CD14-positive monocyte (primary cell): ENCODE measurements around the gene KCNQ1OT1. TPM values are rescaled to one million over a fixed set of nuclear protein-coding genes. Genes with fewer than 3 reads are reported as not detected.

Experiments
- DNase-seq, 3 donors: peaks; one replicate each; pipeline ENCODE4 v3.0.0-alpha.2; 2011 to 2022
- H2AFZ ChIP-seq: 2 replicates; pipeline ENCODE4 v1.6.0; 2012; ENCODE audit warnings: mild to moderate bottlenecking, low read depth, low read length, inconsistent platforms; ENCODE audit not compliant: insufficient read depth, poor library complexity, severe bottlenecking
- H3K27ac ChIP-seq, 2 donors: 1 replicate in 1 of 2; 2 replicates in 1 of 2; pipeline ENCODE4 v1.5.1; 2012 to 2013; ENCODE audit warnings: low read length in 2 of 2, control low read depth in 1 of 2, inconsistent platforms in 1 of 2, low read depth in 1 of 2, mild to moderate bottlenecking in 1 of 2
- H3K27me3 ChIP-seq, 2 donors: one replicate each; pipeline versions ENCODE4 v1.6.0 to v1.6.1; 2011 to 2013; ENCODE audit warnings: low read length in 2 of 2; ENCODE audit not compliant: control insufficient read depth in 2 of 2, insufficient read depth in 2 of 2
- H3K36me3 ChIP-seq, 2 donors: replicated peaks in 1 of 2; 1 replicate in 1 of 2; 2 replicates in 1 of 2; pipeline versions ENCODE4 v1.5.1 to v1.6.1; 2012 to 2013; ENCODE audit warnings: low read length in 2 of 2, control low read depth in 1 of 2, inconsistent platforms in 1 of 2, mild to moderate bottlenecking in 1 of 2; ENCODE audit not compliant: insufficient read depth in 2 of 2, control insufficient read depth in 1 of 2
- H3K4me1 ChIP-seq, 2 donors: 1 replicate in 1 of 2; 2 replicates in 1 of 2; pipeline versions ENCODE4 v1.5.1 to v1.6.1; 2012 to 2013; ENCODE audit warnings: low read length in 2 of 2, control low read depth in 1 of 2, inconsistent platforms in 1 of 2, mild to moderate bottlenecking in 1 of 2, moderate library complexity in 1 of 2; ENCODE audit not compliant: insufficient read depth in 2 of 2, control insufficient read depth in 1 of 2
- H3K4me2 ChIP-seq: replicated peaks from 2 replicates; pipeline ENCODE3; 2012; ENCODE audit warnings: low read length, moderate library complexity, mild to moderate bottlenecking; ENCODE audit not compliant: poor library complexity, severe bottlenecking; ENCODE audit errors: extremely low read depth
- H3K4me3 ChIP-seq, 3 experiments: fragments of 200-600 bp in 1 of 3; sonication (generic) in 1 of 3; replicated peaks in 1 of 3; 1 replicate in 2 of 3; 2 replicates in 1 of 3; pipeline ENCODE4 v1.5.1; 2011 to 2013; ENCODE audit warnings: low read length in 3 of 3, mild to moderate bottlenecking in 3 of 3, control low read depth in 2 of 3, low read depth in 2 of 3, inconsistent platforms in 1 of 3, moderate library complexity in 1 of 3
- H3K79me2 ChIP-seq: 2 replicates; pipeline ENCODE4 v1.6.0; 2012; ENCODE audit warnings: mild to moderate bottlenecking, control low read depth, inconsistent platforms, low read length, moderate library complexity; ENCODE audit not compliant: insufficient read depth
- H3K9ac ChIP-seq: 2 replicates; pipeline ENCODE4 v1.6.0; 2017; ENCODE audit warnings: low read length, mild to moderate bottlenecking; ENCODE audit not compliant: insufficient read depth, poor library complexity, severe bottlenecking
- H3K9me3 ChIP-seq, 2 donors: replicated peaks in 1 of 2; 1 replicate in 1 of 2; 2 replicates in 1 of 2; pipeline versions ENCODE4 v1.5.1 to v1.6.1; 2012 to 2013; ENCODE audit warnings: low read length in 2 of 2, control low read depth in 1 of 2; ENCODE audit not compliant: control insufficient read depth in 1 of 2, insufficient read depth in 1 of 2
- H4K20me1 ChIP-seq: 2 replicates; pipeline ENCODE4 v1.6.0; 2012; ENCODE audit warnings: mild to moderate bottlenecking, low read length, control low read depth, moderate library complexity; ENCODE audit not compliant: insufficient read depth
- H3K27ac Mint-ChIP-seq, 7 donors: one replicate each; pipeline ENCODE4 v1.8.0; 2020; ENCODE audit warnings: mild to moderate bottlenecking in 7 of 7, mixed read lengths in 7 of 7, moderate library complexity in 6 of 7, inconsistent platforms in 2 of 7
- H3K27me3 Mint-ChIP-seq, 3 donors: one replicate each; pipeline ENCODE4 v1.8.0; 2021 to 2022; ENCODE audit warnings: low read depth in 3 of 3, mild to moderate bottlenecking in 3 of 3, mixed read lengths in 3 of 3, moderate library complexity in 3 of 3, inconsistent platforms in 1 of 3
- H3K36me3 Mint-ChIP-seq, 2 donors: one replicate each; pipeline ENCODE4 v1.8.0; 2020; ENCODE audit warnings: mixed read lengths in 2 of 2, inconsistent platforms in 1 of 2, mild to moderate bottlenecking in 1 of 2
- H3K4me1 Mint-ChIP-seq: one replicate; pipeline ENCODE4 v1.8.0; 2020; ENCODE audit warnings: mild to moderate bottlenecking, mixed read lengths
- H3K4me3 Mint-ChIP-seq, 2 donors: one replicate each; pipeline ENCODE4 v1.8.0; 2020; ENCODE audit warnings: mild to moderate bottlenecking in 2 of 2, mixed read lengths in 2 of 2, moderate library complexity in 1 of 2
- H3K9me3 Mint-ChIP-seq, 7 donors: one replicate each; pipeline ENCODE4 v1.8.0; 2020 to 2022; ENCODE audit warnings: mixed read lengths in 7 of 7, mild to moderate bottlenecking in 6 of 7, moderate library complexity in 6 of 7, inconsistent platforms in 2 of 7
- WGBS: methylation state at CpG from one replicate; pipeline ENCODE4 v1.1.5; 2013; ENCODE audit warnings: missing lambda C conversion rate; ENCODE audit not compliant: insufficient coverage; 5-methylcytosine and 5-hydroxymethylcytosine counted together
- intact Hi-C, 2 donors: fragments of 100-400 bp; cut with micrococcal nuclease; formaldehyde crosslinking; loops; one replicate each; pipeline versions ENCODE4 v1.15.0 to v1.15.1; 2023
- polyA plus RNA-seq, 3 donors: library from polyadenylated mRNA; depleted of rRNA in 1 of 3; unstranded in 2 of 3; stranded (reverse) in 1 of 3; fragments of 300-500 nt in 2 of 3; fragments of >200 nt in 1 of 3; fragmentation: Illumina TruSeq in 2 of 3; gene quantifications; 1 replicate in 2 of 3; 2 replicates in 1 of 3; pipeline ENCODE4 v1.2.3, GENCODE V29; 2012 to 2021
- TF ChIP-seq, protein P1 (sequence below): fragments of 200-600 bp; IDR thresholded peaks from one replicate; pipeline ENCODE4 v1.8.0; 2022; ENCODE audit warnings: antibody characterized with exemption, mild to moderate bottlenecking

The KCNQ1OT1 gene
- polyA plus RNA-seq, 3 donors, result 0.01 to 0.04 (median 0.03) TPM

DNA sequence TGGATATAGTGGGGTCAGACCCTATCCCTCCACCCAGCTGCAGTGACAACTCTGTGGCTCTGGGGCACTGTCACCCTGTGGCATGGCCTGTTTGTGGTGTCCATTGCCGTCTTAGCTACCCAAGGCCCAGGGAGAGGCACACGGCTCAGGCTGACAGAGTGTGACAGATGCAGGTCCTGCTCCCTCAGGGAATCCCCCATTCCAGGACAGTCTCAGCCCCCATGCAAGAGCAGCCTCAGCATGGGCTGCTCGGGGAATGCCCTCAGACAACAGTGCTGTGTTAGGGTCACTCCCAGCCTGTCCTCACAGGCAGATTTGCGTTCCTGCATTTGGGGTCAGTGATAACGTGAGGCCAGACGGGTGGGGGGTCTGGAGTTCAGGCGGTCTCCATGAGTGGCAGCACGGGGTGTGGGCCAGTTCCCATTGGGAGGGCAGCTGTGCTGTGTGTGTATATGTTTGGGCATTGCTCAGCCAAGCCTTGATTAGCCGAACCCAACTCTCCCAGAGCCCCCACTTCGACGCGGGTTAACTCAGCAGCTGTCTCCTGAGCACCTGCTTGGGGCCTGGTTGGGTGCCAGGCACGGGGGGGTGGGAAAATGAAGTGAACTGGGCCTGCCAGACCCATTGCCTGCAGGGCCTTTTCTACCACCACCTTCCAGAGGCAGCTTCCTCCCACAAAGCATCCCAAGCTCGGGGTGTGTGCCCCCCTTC is 5.3 kb upstream of the KCNQ1OT1 start:
- peaks cover 0 to 7% of the 10 kb centered on the region in 2 donors for H3K9me3 ChIP-seq
- no peak overlapping the region for H3K9ac ChIP-seq
- peaks cover 91% of the 10 kb centered on the region for H4K20me1 ChIP-seq
- H3K79me2 ChIP-seq, result no peaks in the 10 kb centered on the region
- H3K4me1 Mint-ChIP-seq, result peaks cover 23% of the 10 kb centered on the region
- H3K4me2 ChIP-seq, result no peak overlapping the region
- peak overlapping the region in 1 of 7 donors; percentile 9 for H3K27ac Mint-ChIP-seq
- no peaks in the 10 kb centered on the region for H3K27me3 ChIP-seq
- peaks cover 19 to 20% of the 10 kb centered on the region in 2 donors for H3K36me3 Mint-ChIP-seq
- H3K4me3 ChIP-seq, result no peak overlapping the region
- peaks cover 0 to 6% (median 0%) of the 10 kb centered on the region in 3 donors for H3K27me3 Mint-ChIP-seq
- peaks cover 0 to 8% (median 2%) of the 10 kb centered on the region in 7 donors for H3K9me3 Mint-ChIP-seq
- peaks cover 0 to 6% of the 10 kb centered on the region in 2 donors for H3K36me3 ChIP-seq
- H3K27ac ChIP-seq, result no peak overlapping the region
- H2AFZ ChIP-seq, result no peak overlapping the region
- H3K4me3 Mint-ChIP-seq, result no peak overlapping the region
- intact Hi-C loops, result no loop called here
- whole genome bisulfite sequencing, result 85% methylated on average over 8 of the region's 14 CpGs
- DNase-seq, result no peak
- TF ChIP-seq, protein P1, sequence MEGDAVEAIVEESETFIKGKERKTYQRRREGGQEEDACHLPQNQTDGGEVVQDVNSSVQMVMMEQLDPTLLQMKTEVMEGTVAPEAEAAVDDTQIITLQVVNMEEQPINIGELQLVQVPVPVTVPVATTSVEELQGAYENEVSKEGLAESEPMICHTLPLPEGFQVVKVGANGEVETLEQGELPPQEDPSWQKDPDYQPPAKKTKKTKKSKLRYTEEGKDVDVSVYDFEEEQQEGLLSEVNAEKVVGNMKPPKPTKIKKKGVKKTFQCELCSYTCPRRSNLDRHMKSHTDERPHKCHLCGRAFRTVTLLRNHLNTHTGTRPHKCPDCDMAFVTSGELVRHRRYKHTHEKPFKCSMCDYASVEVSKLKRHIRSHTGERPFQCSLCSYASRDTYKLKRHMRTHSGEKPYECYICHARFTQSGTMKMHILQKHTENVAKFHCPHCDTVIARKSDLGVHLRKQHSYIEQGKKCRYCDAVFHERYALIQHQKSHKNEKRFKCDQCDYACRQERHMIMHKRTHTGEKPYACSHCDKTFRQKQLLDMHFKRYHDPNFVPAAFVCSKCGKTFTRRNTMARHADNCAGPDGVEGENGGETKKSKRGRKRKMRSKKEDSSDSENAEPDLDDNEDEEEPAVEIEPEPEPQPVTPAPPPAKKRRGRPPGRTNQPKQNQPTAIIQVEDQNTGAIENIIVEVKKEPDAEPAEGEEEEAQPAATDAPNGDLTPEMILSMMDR, result no peak
- H3K4me1 ChIP-seq, result peaks cover 9 to 14% of the 10 kb centered on the region in 2 donors

DNA sequence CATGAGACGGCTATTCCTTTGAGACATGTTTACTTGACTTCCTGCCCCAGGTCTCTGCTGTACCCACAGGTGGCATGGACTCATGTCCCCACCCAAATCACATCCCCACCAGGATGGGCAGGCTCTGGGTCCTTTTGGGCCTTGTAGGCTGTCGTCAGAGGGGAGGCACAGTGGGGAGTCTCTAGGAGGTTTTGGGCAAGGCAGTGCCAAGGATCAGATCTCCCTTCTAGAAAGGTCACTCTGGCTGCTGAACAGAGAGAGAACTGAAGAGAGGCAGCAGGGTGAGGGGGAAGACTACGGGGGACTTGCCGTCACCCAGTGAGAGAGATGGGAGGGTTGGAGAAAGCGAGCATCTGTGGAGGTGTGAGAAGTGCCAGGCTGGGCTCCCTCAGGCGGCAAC is 4.6 kb upstream of the KCNQ1OT1 start:
- no peak overlapping the region for H2AFZ ChIP-seq
- 92% methylated on average over 5 of the region's 6 CpGs for WGBS
- peaks cover 17 to 20% of the 10 kb centered on the region in 2 donors for H3K36me3 Mint-ChIP-seq

More for the DNA sequence above, 4.6 kb upstream of the KCNQ1OT1 start:
- H3K36me3 ChIP-seq, result peaks cover 0 to 6% of the 10 kb centered on the region in 2 donors
- intact Hi-C loops, result no loop called here
- H3K79me2 ChIP-seq, result peaks cover 3% of the 10 kb centered on the region
- Mint-ChIP-seq H3K9me3 (peaks cover under 1 to 8% (median 2%) of the 10 kb centered on the region in 7 donors), H3K27ac (peak overlapping the region in 1 of 7 donors; percentile 15), H3K4me1 (peaks cover 21% of the 10 kb centered on the region), H3K27me3 (peaks cover 0 to 6% (median 0%) of the 10 kb centered on the region in 3 donors), H3K4me3 (no peak overlapping the region)
- H3K27me3 ChIP-seq, result no peaks in the 10 kb centered on the region
- no peak overlapping the region for H3K27ac ChIP-seq
- DNase-seq, result no peak
- TF ChIP-seq, protein P1, result no peak
- no peak overlapping the region for H3K4me3 ChIP-seq
- H4K20me1 ChIP-seq, result peaks cover 84% of the 10 kb centered on the region
- peaks cover 0 to 14% of the 10 kb centered on the region in 2 donors for H3K9me3 ChIP-seq
- no peak overlapping the region for H3K9ac ChIP-seq
- H3K4me1 ChIP-seq, result peaks cover 10 to 14% of the 10 kb centered on the region in 2 donors
- no peak overlapping the region for H3K4me2 ChIP-seq
